DND-41 (cell line): Measurements from ENCODE around the gene GMFB.

Experiments used
- CTCF ChIP-seq: IDR thresholded peaks from 2 replicates; pipeline ENCODE4 v1.5.1; 2012; ENCODE audit warnings: borderline replicate concordance, low read length, moderate library complexity, mild to moderate bottlenecking; ENCODE audit not compliant: poor library complexity, severe bottlenecking; ENCODE audit errors: extremely low read depth
- EZH2 ChIP-seq: IDR thresholded peaks from 3 replicates; pipeline ENCODE4 v1.6.1; 2012; ENCODE audit warnings: borderline replicate concordance, low read depth, mild to moderate bottlenecking, moderate library complexity, low read length, inconsistent platforms; ENCODE audit not compliant: severe bottlenecking

- TF ChIP-seq CTCF, result no peak
- no peak for TF ChIP-seq EZH2
Measured at GRCh38 chr14:54483846-54484245, 4.9 kb downstream of the GMFB start.
